ENCODE results near the gene PPP2R5C.

- TF ChIP-seq CTCF (IDR thresholded peaks at IDR 0.05) (no peak), POLR2A (IDR thresholded peaks at IDR 0.05) (no peak)
Observed at GRCh38 chr14:101838476-101838875, 77.0 kb downstream of the PPP2R5C start.
